Fibroblast of mammary gland (primary cell): ENCODE measurements around the gene LRIG1.

Experiments
- DNase-seq: peaks from one replicate; pipeline ENCODE4 v3.0.0-alpha.2; 2010; ENCODE audit warnings: low read depth
- H3K4me3 ChIP-seq: 2 replicates; pipeline ENCODE4 v1.5.1; 2011; ENCODE audit warnings: low read depth, mild to moderate bottlenecking, low read length, moderate library complexity; ENCODE audit not compliant: control insufficient read depth
- TF ChIP-seq, protein P1 (sequence below): conservative IDR thresholded peaks from 2 replicates; pipeline ENCODE4 v1.5.1; 2011; ENCODE audit warnings: low read depth, low read length, inconsistent platforms; ENCODE audit not compliant: control insufficient read depth, insufficient read depth

The LRIG1 gene

DNA sequence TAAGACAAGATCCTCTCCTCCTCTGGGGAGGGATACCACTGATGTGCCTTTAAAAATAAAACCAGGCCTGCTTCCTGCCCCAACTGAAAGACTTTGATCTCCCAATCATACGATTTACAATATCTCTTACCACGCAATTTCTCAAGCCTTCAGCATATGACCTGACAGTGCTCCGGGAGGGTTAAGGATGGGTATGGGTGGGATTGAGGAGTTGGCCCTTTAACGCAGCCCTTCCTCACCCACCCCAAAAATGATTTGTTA, 67.4 kb downstream of the LRIG1 start:
- H3K4me3 ChIP-seq = no peak overlapping the region
- TF ChIP-seq, protein P1, sequence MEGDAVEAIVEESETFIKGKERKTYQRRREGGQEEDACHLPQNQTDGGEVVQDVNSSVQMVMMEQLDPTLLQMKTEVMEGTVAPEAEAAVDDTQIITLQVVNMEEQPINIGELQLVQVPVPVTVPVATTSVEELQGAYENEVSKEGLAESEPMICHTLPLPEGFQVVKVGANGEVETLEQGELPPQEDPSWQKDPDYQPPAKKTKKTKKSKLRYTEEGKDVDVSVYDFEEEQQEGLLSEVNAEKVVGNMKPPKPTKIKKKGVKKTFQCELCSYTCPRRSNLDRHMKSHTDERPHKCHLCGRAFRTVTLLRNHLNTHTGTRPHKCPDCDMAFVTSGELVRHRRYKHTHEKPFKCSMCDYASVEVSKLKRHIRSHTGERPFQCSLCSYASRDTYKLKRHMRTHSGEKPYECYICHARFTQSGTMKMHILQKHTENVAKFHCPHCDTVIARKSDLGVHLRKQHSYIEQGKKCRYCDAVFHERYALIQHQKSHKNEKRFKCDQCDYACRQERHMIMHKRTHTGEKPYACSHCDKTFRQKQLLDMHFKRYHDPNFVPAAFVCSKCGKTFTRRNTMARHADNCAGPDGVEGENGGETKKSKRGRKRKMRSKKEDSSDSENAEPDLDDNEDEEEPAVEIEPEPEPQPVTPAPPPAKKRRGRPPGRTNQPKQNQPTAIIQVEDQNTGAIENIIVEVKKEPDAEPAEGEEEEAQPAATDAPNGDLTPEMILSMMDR = no peak
- DNase-seq = no peak

DNA sequence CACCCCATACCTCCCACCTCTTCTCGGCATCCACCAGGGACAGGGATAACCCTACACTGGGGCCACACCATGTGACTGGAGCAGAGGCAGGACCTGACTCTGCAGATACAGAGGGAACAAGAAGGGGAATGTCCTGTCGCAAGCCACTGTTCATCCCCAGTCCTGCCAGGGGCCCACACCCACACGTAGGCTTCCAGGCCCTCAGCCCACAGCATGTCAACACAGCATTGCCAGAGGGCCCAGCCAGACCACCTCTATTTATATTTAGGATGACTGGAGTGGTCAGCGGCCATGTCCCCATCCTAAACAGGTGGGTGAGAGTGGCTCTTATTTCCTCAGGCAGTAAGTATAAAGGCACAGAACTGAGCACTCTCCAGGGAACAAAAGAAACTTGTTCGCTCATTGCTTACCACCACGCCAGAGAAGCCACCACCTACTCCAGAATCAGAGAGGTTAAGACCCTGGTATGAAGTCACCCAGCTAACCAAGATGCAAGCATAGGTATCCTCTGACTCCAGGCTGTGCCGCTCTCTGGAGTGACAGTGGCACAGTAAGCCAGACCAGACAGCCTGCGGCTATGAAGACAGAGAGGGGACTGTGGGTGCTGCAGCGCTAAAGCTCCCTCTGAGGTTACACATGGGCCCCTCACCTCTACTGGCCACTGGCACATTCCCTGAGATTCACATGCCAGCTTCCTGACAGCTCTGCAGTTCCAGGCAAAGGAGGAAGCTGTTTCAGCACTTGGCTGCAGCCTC, 67.9 kb downstream of the LRIG1 start:
- no peak overlapping the region for H3K4me3 ChIP-seq
- DNase-seq = no peak
- TF ChIP-seq, protein P1 = no peak

DNA sequence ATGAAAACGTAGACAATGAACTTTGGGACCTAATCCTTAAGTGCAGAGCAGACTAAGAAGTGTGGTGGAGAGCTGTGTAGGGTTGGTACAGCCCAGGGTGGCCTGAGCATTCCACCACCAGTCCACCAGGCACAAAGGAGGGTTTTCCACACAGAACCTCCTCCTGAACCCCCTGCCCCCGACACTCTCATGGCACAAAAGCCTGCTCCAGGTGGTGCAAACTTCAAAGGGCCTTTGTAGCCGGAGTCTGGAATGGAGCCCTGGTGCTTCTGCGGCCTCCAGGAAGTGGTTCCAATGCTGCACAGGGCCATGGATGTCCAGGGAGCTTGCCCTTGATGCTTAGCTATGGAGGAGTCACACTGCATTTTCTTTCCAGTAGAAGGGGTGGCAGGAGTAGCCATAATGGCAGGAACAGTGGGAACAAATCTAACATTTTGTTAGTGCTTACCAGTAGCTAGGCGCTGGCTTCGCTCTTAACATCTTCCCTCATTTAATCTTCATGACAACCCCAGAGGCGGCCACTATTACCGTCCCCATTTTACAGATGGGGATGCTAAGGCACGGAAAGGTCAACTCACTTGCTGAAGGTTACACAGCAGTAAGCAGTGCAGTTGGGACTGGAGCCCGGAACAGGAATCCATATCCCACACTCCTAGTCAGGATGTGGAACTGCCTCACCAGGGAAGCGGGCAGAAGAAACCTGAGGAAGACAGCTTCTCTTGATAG, 68.6 kb downstream of the LRIG1 start:
- no peak overlapping the region for H3K4me3 ChIP-seq
- DNase-seq = no peak
- TF ChIP-seq, protein P1 = no peak

DNA sequence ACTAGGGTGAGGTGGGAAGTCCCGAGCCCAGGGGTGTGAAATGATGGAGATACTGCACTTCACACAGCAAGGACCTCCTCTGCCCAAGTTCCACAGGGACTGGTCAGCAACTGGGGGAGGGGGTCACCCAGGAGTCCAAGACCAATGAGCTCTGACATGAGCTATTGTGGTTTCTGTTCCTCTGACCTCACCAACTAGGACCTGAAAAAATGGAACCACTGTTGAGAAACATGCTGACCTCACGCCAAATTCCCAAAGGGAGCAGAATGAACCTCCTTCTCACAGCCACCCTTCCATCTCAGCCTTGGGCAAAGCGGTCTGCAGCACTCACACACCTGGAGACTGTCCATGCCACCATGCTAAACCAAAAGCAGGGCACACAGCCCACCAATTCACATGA, 69.3 kb downstream of the LRIG1 start:
- peak; percentile 97 for DNase-seq
- TF ChIP-seq, protein P1 = no peak
- H3K4me3 ChIP-seq = no peak overlapping the region

DNA sequence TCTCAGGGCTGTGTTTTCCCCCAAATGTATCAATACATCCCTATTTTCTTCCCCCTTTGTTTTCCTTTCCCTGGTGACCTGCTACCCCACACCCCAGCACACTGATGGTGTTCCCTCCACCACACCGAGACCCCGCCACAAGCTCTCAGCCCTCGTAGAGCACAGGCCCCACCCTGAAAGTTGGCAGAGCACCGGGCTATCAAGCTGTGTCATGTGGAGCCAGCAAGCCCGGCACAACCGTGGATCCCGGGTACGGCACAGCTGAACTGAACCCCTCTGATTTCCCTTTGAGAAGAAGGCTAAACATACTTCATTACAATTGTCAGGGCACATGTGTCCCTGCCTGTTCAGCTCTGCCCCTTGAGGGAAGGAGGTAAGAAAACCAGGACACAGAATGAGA, 69.9 kb downstream of the LRIG1 start:
- TF ChIP-seq, protein P1 = no peak
- no peak for DNase-seq
- no peak overlapping the region for H3K4me3 ChIP-seq

DNA sequence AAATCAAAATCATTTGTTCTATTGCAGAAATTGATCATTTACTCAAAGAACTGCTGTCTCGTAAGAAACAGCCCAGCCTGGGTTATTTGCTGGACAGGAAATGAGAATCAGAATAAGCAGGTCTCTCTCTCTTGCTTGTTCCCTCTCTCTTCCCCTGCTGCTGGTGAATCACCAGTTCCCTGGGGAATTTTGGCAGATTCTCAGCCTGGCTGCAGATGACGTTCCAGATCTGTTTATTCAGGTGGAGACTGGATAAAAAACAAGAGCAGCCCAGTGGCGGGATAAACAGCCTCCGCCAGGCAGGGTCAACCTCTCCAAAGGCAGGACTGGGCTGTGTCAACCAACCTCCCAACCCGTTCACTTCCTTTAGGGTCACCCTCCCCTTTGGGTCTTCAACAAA, 72.1 kb downstream of the LRIG1 start:
- TF ChIP-seq, protein P1 = no peak
- peak; percentile 100 for DNase-seq
- H3K4me3 ChIP-seq = no peak overlapping the region
